GM23338 (cell line): Measurements from ENCODE around the gene BAIAP2. TPM values are rescaled to one million over a fixed set of nuclear protein-coding genes. Genes with fewer than 3 reads are reported as not detected.

ENCODE experiments used
- ATAC-seq: fragments of 200-7000 bp; cut with Tn5 transposase; 3 replicates; pipeline ENCODE4 v1.9.1; 2020
- DNase-seq: peaks from one replicate; pipeline ENCODE4 v3.0.0-alpha.2; 2015; ENCODE audit warnings: low spot score
- H2AFZ ChIP-seq: fragments of 200-600 bp; sonication (generic); 2 replicates; pipeline ENCODE4 v1.8.0; 2016; ENCODE audit warnings: antibody characterized with exemption, mild to moderate bottlenecking, moderate library complexity
- H3F3A ChIP-seq: fragments of 200-600 bp; sonication (generic); replicated peaks from 2 replicates; pipeline ENCODE4 v1.8.0; 2017; ENCODE audit warnings: antibody characterized with exemption, mixed run types, low read depth
- H3K27ac ChIP-seq: fragments of 200-600 bp; sonication (generic); 2 replicates; pipeline ENCODE4 v1.6.1; 2016; ENCODE audit warnings: low read depth
- H3K27me3 ChIP-seq: fragments of 200-600 bp; sonication (generic); 2 replicates; pipeline ENCODE4 v1.8.0; 2016; ENCODE audit warnings: mild to moderate bottlenecking, mixed run types, moderate library complexity; ENCODE audit not compliant: insufficient read depth
- H3K36me3 ChIP-seq: fragments of 200-600 bp; sonication (generic); 2 replicates; pipeline ENCODE4 v1.8.0; 2016; ENCODE audit warnings: mild to moderate bottlenecking; ENCODE audit not compliant: insufficient read depth
- H3K4me1 ChIP-seq: fragments of 200-600 bp; sonication (generic); 2 replicates; pipeline ENCODE4 v1.8.0; 2016; ENCODE audit warnings: mild to moderate bottlenecking, moderate library complexity; ENCODE audit not compliant: insufficient read depth
- H3K4me2 ChIP-seq: fragments of 200-600 bp; sonication (generic); 2 replicates; pipeline ENCODE4 v1.7.1; 2017; ENCODE audit warnings: mixed run types
- H3K4me3 ChIP-seq: fragments of 200-600 bp; sonication (generic); 2 replicates; pipeline ENCODE4 v1.6.1; 2016; ENCODE audit warnings: mixed run types
- H3K79me2 ChIP-seq: fragments of 200-600 bp; sonication (generic); replicated peaks from 2 replicates; pipeline ENCODE4 v1.8.0; 2017; ENCODE audit warnings: mild to moderate bottlenecking; ENCODE audit not compliant: insufficient read depth
- H3K9me2 ChIP-seq: fragments of 200-600 bp; sonication (generic); 2 replicates; pipeline ENCODE4 v1.8.0; 2017; ENCODE audit not compliant: insufficient read depth
- H4K20me1 ChIP-seq: fragments of 200-600 bp; sonication (generic); replicated peaks from 2 replicates; pipeline ENCODE4 v1.8.0; 2017; ENCODE audit warnings: mild to moderate bottlenecking; ENCODE audit not compliant: insufficient read depth
- H3K27ac Mint-ChIP-seq: 2 replicates; pipeline ENCODE4 v1.8.0; 2020; ENCODE audit warnings: inconsistent platforms, mild to moderate bottlenecking, moderate library complexity, mixed read lengths
- H3K27me3 Mint-ChIP-seq: 3 replicates; pipeline ENCODE4 v1.8.0; 2022; ENCODE audit warnings: low read depth, mild to moderate bottlenecking, moderate library complexity, mixed read lengths, inconsistent platforms; ENCODE audit not compliant: insufficient read depth, poor library complexity
- H3K36me3 Mint-ChIP-seq: 3 replicates; pipeline ENCODE4 v1.8.0; 2021; ENCODE audit warnings: low read depth, mild to moderate bottlenecking, inconsistent platforms, moderate library complexity, mixed read lengths
- H3K4me1 Mint-ChIP-seq: 3 replicates; pipeline ENCODE4 v1.8.0; 2020; ENCODE audit warnings: mild to moderate bottlenecking, inconsistent platforms, mixed read lengths
- H3K4me3 Mint-ChIP-seq: 3 replicates; pipeline ENCODE4 v1.8.0; 2021; ENCODE audit warnings: moderate library complexity, mild to moderate bottlenecking, inconsistent platforms, mixed read lengths
- H3K9me3 Mint-ChIP-seq: 3 replicates; pipeline ENCODE4 v1.8.0; 2020; ENCODE audit warnings: moderate library complexity, mild to moderate bottlenecking, inconsistent platforms, mixed read lengths
- CREB1 ChIP-seq: fragments of 250-450 bp; sonication (Bioruptor Pico); IDR thresholded peaks from 2 replicates; pipeline ENCODE4 v1.5.0; 2020; ENCODE audit warnings: low read depth, mild to moderate bottlenecking, moderate library complexity
- EZH2 ChIP-seq: fragments of 200-600 bp; sonication (generic); IDR thresholded peaks from one replicate; pipeline ENCODE4 v1.8.0; 2017; ENCODE audit warnings: antibody characterized with exemption, mild to moderate bottlenecking, low read depth; ENCODE audit not compliant: unreplicated experiment
- EZH2phosphoT487 ChIP-seq: fragments of 200-600 bp; sonication (generic); IDR thresholded peaks from one replicate; pipeline ENCODE4 v1.8.1; 2018; ENCODE audit warnings: antibody characterized with exemption; ENCODE audit not compliant: unreplicated experiment
- JUNB ChIP-seq: IDR thresholded peaks from one replicate; pipeline ENCODE4 v1.6.1; 2016; ENCODE audit warnings: antibody characterized with exemption; ENCODE audit not compliant: unreplicated experiment
- NANOG ChIP-seq: IDR thresholded peaks from 2 replicates; pipeline ENCODE4 v1.6.1; 2016; ENCODE audit warnings: antibody characterized with exemption, borderline replicate concordance
- POLR2AphosphoS5 ChIP-seq: IDR thresholded peaks from 2 replicates; pipeline ENCODE4 v1.6.1; 2016; ENCODE audit warnings: antibody characterized with exemption, low read depth
- STAT1 ChIP-seq: IDR thresholded peaks from one replicate; pipeline ENCODE4 v1.6.1; 2016; ENCODE audit warnings: antibody characterized with exemption; ENCODE audit not compliant: unreplicated experiment
- ZNF114 ChIP-seq: fragments of 250-450 bp; sonication (Bioruptor Pico); IDR thresholded peaks from 2 replicates; pipeline ENCODE4 v1.5.0; 2020; ENCODE audit warnings: mild to moderate bottlenecking, moderate library complexity
- ZNF331 ChIP-seq: fragments of 250-450 bp; sonication (Bioruptor Pico); IDR thresholded peaks from 2 replicates; pipeline ENCODE4 v1.5.0; 2020; ENCODE audit warnings: low read depth, mild to moderate bottlenecking, moderate library complexity
- polyA plus RNA-seq: library from polyadenylated mRNA; unstranded; fragments of >200 nt; fragmentation: Nextera tagmentation; extraction: Ambion mirVana; gene quantifications from 2 replicates; pipeline ENCODE4 v1.2.1, GENCODE V29; 2016
- total RNA-seq: library from RNA; depleted of rRNA; stranded (reverse); fragments of >200 nt; shearing (Covaris generic); gene quantifications from 2 replicates; pipeline ENCODE4 v1.2.3, GENCODE V29; 2014
- TF ChIP-seq, protein P1 (sequence below), 2 experiments: fragments of 200-600 bp in 1 of 2; sonication (generic) in 1 of 2; conservative IDR thresholded peaks; 2 replicates each; pipeline versions ENCODE4 v1.5.1 to v1.6.1; 2016 to 2017; ENCODE audit warnings: antibody characterized with exemption in 2 of 2, low read depth in 2 of 2, mild to moderate bottlenecking in 2 of 2, moderate library complexity in 1 of 2
- TF ChIP-seq, protein P2 (sequence below): IDR thresholded peaks from one replicate; pipeline ENCODE4 v1.6.1; 2018; ENCODE audit warnings: antibody characterized with exemption; ENCODE audit not compliant: unreplicated experiment
- TF ChIP-seq, protein P3 (sequence below): IDR thresholded peaks from 2 replicates; pipeline ENCODE4 v1.6.1; 2016; ENCODE audit warnings: antibody characterized with exemption

Gene BAIAP2
- total and polyA plus RNA-seq, 2 experiments from 2014 or later, result 21.7 to 22.7 TPM

DNA sequence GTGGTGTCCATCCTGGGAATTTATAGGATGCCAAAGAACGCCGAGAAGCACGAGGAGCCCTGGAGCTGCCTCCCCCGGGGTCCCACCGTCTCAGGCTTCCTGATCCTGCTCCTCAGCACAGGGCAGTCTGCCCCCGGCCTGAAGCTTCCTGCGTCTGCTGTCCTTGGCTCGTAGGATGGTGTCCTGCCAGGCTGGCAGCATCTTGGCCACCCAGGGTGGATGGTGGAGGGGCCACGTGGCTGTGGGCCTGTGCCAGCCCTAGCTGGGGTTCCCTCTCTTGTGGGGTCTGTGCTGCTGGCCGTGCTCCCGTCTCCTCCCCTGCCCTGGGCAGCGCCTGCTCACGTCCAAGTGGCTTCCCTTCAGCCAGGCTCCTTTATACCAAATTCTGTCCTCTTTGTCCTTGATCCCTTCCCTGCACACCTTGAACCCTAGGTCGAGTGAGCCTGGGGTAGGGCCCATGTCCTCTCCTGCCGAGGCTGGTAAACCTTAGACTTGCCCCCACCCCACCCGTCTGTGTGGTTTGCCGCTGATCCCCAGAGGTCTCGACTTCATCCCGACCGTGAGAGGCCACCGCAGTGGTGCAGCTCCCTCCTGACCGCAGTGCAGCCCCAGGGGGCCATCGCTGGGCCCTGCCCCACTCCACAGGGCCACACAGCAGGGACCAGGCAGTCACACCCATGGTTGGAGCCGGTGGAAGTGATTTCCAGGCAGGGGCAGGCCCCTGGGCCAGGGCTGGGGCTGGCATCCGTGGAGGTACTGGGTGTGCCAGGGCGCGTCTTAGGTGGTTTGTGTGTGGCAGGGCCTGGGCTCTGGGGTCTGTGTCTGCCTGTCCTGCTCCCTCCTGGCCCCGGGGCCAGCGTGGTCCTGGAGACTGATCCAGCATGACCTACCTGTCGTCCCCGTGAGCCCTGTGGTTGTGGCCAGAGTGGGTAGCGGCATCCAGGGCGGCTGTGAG, 46.5 kb downstream of the BAIAP2 start (continued):
- TF ChIP-seq, protein P1, sequence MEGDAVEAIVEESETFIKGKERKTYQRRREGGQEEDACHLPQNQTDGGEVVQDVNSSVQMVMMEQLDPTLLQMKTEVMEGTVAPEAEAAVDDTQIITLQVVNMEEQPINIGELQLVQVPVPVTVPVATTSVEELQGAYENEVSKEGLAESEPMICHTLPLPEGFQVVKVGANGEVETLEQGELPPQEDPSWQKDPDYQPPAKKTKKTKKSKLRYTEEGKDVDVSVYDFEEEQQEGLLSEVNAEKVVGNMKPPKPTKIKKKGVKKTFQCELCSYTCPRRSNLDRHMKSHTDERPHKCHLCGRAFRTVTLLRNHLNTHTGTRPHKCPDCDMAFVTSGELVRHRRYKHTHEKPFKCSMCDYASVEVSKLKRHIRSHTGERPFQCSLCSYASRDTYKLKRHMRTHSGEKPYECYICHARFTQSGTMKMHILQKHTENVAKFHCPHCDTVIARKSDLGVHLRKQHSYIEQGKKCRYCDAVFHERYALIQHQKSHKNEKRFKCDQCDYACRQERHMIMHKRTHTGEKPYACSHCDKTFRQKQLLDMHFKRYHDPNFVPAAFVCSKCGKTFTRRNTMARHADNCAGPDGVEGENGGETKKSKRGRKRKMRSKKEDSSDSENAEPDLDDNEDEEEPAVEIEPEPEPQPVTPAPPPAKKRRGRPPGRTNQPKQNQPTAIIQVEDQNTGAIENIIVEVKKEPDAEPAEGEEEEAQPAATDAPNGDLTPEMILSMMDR (conservative IDR thresholded peaks at IDR 0.05; ENCODE audit: low read depth in 2 of 2), result no peak
- TF ChIP-seq CREB1 (CRISPR knock-in tag), result no peak
- no peak for TF ChIP-seq POLR2AphosphoS5

DNA sequence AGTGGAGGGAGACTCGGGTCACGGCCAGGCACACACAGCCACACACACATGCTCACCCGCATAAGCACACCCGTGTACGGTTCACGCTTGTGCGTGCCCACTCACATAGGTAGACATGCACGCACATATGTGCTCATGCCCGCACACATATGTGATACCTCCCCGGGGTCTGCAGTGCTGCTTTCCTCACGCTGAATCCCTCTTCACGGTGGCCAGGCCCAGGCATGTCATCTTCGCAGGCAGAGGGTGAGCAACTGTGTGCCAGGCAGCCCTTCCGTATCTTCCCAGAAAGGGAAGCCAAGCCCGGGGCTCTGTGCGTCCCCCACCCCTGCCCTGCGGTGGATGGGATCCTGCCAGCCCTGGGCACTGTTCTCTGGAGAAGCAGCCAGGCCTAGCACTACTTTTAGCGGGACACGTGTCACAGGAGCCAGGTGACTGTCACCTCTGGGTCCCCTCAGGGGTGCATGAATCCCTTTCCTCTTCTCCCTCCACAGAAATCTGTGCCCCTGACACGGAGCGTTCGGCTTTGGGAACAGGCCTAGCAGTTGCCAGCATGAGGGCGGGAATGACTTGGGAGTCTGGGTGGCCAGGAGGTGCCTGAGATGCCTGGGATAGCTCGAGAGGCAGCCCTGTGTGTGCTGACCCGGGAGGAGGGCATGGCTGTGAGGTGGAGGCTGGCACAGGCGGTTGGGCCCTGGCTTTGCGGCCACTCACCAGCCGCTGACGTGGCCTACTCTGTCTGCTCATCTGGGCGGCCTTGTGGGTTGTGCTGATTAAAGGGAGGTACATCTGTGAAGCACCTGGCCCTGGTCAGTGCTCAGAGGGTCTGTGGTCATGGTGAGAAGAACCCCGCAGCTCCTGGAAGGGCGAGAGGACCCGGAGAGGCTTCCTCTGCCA, 47.5 kb downstream of the BAIAP2 start:
- no peaks in the 10 kb centered on the region for H3K4me1 ChIP-seq
- no peaks in the 10 kb centered on the region for H4K20me1 ChIP-seq
- no peak overlapping the region for H2AFZ ChIP-seq

More for the DNA sequence above, 47.5 kb downstream of the BAIAP2 start:
- Mint-ChIP-seq H3K4me3 (no peak overlapping the region), H3K36me3 (no peaks in the 10 kb centered on the region; the same call in 2 of the 3 replicates), H3K27ac (no peak overlapping the region; the same call in none of the 2 replicates), H3K27me3 (peaks cover 9% of the 10 kb centered on the region), H3K4me1 (peaks cover 5% of the 10 kb centered on the region; the same call in 2 of the 3 replicates), H3K9me3 (no peaks in the 10 kb centered on the region)
- Histone ChIP-seq H3K4me2 (no peak overlapping the region), H3K4me3 (no peak overlapping the region), H3K27me3 (no peaks in the 10 kb centered on the region), H3F3A (no peaks in the 10 kb centered on the region), H3K27ac (no peak overlapping the region), H3K9me2 (no peaks in the 10 kb centered on the region), H3K36me3 (no peaks in the 10 kb centered on the region), H3K79me2 (no peaks in the 10 kb centered on the region)
- ATAC-seq, result no peak
- no peak for DNase-seq
- TF ChIP-seq JUNB, result no peak
- no peak for TF ChIP-seq STAT1
- no peak for TF ChIP-seq ZNF114 (CRISPR knock-in tag)
- TF ChIP-seq, protein P2, sequence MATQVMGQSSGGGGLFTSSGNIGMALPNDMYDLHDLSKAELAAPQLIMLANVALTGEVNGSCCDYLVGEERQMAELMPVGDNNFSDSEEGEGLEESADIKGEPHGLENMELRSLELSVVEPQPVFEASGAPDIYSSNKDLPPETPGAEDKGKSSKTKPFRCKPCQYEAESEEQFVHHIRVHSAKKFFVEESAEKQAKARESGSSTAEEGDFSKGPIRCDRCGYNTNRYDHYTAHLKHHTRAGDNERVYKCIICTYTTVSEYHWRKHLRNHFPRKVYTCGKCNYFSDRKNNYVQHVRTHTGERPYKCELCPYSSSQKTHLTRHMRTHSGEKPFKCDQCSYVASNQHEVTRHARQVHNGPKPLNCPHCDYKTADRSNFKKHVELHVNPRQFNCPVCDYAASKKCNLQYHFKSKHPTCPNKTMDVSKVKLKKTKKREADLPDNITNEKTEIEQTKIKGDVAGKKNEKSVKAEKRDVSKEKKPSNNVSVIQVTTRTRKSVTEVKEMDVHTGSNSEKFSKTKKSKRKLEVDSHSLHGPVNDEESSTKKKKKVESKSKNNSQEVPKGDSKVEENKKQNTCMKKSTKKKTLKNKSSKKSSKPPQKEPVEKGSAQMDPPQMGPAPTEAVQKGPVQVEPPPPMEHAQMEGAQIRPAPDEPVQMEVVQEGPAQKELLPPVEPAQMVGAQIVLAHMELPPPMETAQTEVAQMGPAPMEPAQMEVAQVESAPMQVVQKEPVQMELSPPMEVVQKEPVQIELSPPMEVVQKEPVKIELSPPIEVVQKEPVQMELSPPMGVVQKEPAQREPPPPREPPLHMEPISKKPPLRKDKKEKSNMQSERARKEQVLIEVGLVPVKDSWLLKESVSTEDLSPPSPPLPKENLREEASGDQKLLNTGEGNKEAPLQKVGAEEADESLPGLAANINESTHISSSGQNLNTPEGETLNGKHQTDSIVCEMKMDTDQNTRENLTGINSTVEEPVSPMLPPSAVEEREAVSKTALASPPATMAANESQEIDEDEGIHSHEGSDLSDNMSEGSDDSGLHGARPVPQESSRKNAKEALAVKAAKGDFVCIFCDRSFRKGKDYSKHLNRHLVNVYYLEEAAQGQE, result no peak
- TF ChIP-seq, protein P3, sequence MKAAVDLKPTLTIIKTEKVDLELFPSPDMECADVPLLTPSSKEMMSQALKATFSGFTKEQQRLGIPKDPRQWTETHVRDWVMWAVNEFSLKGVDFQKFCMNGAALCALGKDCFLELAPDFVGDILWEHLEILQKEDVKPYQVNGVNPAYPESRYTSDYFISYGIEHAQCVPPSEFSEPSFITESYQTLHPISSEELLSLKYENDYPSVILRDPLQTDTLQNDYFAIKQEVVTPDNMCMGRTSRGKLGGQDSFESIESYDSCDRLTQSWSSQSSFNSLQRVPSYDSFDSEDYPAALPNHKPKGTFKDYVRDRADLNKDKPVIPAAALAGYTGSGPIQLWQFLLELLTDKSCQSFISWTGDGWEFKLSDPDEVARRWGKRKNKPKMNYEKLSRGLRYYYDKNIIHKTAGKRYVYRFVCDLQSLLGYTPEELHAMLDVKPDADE, result no peak
- TF ChIP-seq EZH2phosphoT487, result no peak
- no peak for TF ChIP-seq ZNF331 (CRISPR knock-in tag)
- TF ChIP-seq CREB1 (CRISPR knock-in tag), result no peak
- no peak for TF ChIP-seq EZH2
- no peak for TF ChIP-seq NANOG
